ENCODE results near the gene ABCC4.

Gene ABCC4

GRCh38 chr13:95258619-95259194 is 42.5 kb downstream of the ABCC4 start:
- DNase-seq (ENCODE audit: low spot score), result no peak

- DNase-seq (ENCODE audit: low spot score), result no peak
These were observed 43.2 kb downstream of the ABCC4 start for GRCh38 chr13:95258098-95258497.

GRCh38 chr13:95256091-95256490 is 45.2 kb downstream of the ABCC4 start:
- DNase-seq (ENCODE audit: low spot score), result no peak

- no peak for DNase-seq (ENCODE audit: low spot score)
These were observed 46.0 kb downstream of the ABCC4 start for GRCh38 chr13:95255072-95255732.

- no peak for DNase-seq (ENCODE audit: low spot score)
These were observed 46.9 kb downstream of the ABCC4 start for GRCh38 chr13:95254339-95254738.

- no peak for DNase-seq (ENCODE audit: low spot score)
These were observed 48.2 kb downstream of the ABCC4 start for GRCh38 chr13:95253033-95253432.

GRCh38 chr13:95251641-95252040 is 49.6 kb downstream of the ABCC4 start:
- DNase-seq (ENCODE audit: low spot score), result no peak

- DNase-seq (ENCODE audit: low spot score), result no peak
These were observed 50.3 kb downstream of the ABCC4 start for GRCh38 chr13:95250961-95251360.

GRCh38 chr13:95248953-95249352 is 52.3 kb downstream of the ABCC4 start:
- no peak for DNase-seq (ENCODE audit: low spot score)

GRCh38 chr13:95247852-95248251 is 53.4 kb downstream of the ABCC4 start:
- no peak for DNase-seq (ENCODE audit: low spot score)

GRCh38 chr13:95247171-95247570 is 54.1 kb downstream of the ABCC4 start:
- DNase-seq (ENCODE audit: low spot score), result no peak

- DNase-seq (ENCODE audit: low spot score), result no peak
These were observed 54.8 kb downstream of the ABCC4 start for GRCh38 chr13:95246292-95247082.

- no peak for DNase-seq (ENCODE audit: low spot score)
These were observed 56.2 kb downstream of the ABCC4 start for GRCh38 chr13:95245071-95245470.

- DNase-seq (ENCODE audit: low spot score), result no peak
These were observed 58.0 kb downstream of the ABCC4 start for GRCh38 chr13:95243207-95243606.

- no peak for DNase-seq (ENCODE audit: low spot score)
These were observed 59.9 kb downstream of the ABCC4 start for GRCh38 chr13:95241321-95241720.

GRCh38 chr13:95239283-95239682 is 62.0 kb downstream of the ABCC4 start:
- DNase-seq (ENCODE audit: low spot score), result no peak

- DNase-seq (ENCODE audit: low spot score), result no peak
These were observed 63.9 kb downstream of the ABCC4 start for GRCh38 chr13:95237310-95237870.

GRCh38 chr13:95236774-95237173 is 64.5 kb downstream of the ABCC4 start:
- DNase-seq (ENCODE audit: low spot score), result no peak

GRCh38 chr13:95235974-95236373 is 65.3 kb downstream of the ABCC4 start:
- no peak for DNase-seq (ENCODE audit: low spot score)

GRCh38 chr13:95235199-95235756 is 66.0 kb downstream of the ABCC4 start:
- DNase-seq (ENCODE audit: low spot score), result no peak

- DNase-seq (ENCODE audit: low spot score), result no peak
These were observed 67.0 kb downstream of the ABCC4 start for GRCh38 chr13:95234242-95234641.

- no peak for DNase-seq (ENCODE audit: low spot score)
These were observed 68.1 kb downstream of the ABCC4 start for GRCh38 chr13:95233026-95233635.

Measured in CD4-positive, alpha-beta T cell treated with Interleukin-6 at 100 ng/mL for 8 hours (primary cell).